Hypothalamus (tissue), 51 donors: ENCODE results near the gene EPHB1.
"Not testable (repeated sequence)": the region's sequence is repeated elsewhere in the genome, so short reads cannot be mapped to it uniquely, and the experiment has no call there.

ENCODE experiments used
- DNase-seq, 51 donors: peaks; one replicate each; lab custom pipeline; 2025; lab: John Stamatoyannopoulos, UW

Gene EPHB1

DNA sequence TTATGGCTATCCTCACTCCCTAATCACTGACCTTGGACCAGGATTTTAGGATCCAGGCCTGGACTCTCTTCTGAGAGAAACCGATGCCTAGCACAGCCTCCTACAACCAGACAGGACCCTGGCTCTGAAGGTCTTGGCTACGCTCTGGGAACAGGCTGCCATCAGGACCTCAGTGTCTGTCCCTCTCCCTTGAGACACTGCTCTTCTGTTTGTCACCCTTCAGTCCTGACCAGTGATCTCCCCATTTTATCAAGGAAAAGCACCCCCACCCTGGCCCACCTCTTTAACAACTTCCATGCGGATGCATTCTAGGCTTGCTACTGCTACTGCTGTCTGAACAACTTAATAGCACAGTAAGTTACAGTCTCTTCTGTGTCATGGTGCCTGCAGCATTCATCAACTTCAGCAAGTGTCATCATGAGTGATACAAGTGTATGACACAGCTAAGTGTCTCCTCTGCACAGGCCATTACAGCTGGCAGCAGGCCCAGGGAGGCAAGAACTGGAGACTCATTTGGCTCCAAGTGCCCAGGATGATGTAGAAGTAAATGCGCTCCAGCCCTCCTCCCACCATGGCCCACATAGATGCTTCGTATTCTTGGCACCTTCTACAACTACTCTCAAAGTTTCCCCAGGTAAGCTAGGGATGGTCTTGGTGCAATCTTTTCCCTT, 302.4 kb downstream of the EPHB1 start:
- no peak for DNase-seq

DNA sequence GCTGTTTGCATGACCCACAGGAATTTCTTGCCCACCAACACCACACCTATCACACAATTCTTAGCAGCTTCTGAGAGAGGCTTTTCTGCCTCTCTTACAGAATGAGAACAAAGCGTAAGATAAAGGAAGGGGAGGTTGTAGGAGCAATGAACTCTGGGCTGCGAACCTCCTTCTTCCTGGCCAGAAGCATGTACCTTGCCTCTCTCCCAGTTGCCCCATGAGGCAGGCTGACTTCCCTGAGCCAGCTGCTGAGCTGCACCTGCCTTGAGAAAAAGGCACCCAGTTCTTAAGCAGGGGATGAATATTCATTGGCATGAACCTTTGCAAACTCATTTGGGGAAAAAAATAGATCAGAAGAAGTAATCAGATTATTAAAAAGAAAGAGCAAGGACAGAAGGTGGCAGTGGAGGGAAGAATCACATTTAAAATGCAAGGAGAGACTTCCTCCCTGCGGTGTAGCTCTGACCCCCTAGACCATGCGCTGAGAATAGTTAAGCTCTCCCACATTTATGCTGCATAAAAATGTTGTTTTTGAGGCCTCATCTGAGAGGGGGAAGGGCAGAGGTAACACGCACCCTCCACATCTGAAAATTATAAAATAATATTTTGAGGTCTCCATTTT, 304.8 kb downstream of the EPHB1 start:
- peak in 1 of 51 donors; percentile 7 for DNase-seq

DNA sequence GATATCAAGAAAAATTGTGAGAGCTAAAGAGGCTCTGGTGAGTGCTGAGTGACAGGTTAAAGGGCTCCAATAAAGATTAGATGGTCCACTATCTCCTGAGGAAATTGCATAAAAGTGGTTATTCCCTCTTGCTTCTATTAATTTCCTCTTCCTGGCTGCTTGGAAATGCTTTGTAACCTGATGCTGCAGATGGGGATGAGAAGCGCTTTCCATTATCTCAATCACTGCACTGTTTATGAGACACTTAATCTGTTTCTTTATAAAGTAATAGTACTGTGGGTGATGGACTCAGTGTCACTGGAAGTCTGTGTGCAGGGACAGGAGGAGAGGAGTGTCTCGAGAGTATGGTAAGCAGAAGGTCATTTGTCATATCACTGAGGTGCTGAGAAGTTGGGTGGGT, 305.3 kb downstream of the EPHB1 start:
- no peak for DNase-seq

DNA sequence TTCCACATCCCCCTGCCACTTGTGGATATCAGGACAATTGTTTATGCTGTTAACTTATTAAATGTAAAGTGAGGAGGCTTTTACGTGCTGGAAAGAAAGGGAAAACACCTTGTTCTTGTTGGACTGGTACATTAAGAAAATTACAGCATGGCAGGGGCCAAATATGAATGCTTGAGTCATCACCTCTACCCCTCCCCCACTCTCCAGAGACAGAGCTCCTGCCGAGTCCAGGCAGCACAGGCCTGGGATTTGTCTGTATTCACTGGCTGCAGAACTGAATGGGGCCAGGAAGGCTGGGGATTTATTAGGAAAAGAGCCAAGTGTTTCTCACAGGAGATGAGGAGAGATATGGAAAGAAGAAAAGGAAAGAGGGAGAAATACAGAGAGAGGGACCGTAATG, 308.9 kb downstream of the EPHB1 start:
- DNase-seq, result no peak

DNA sequence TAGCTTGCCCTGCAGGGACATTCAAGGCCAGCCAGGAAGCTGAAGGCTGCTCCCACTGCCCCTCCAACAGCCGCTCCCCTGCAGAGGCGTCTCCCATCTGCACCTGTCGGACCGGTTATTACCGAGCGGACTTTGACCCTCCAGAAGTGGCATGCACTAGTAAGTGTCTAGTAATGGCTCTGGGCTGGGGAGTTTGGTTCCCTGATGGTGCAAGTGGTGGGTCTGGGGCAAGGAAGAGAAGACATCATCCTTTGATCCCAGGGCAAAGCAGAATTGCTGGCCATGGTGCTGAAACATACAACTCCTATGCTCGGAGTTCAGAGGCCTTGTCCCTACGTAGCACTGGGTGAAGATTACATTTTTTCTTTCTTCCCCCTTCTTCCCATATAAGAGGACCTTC, 311.4 kb downstream of the EPHB1 start:
- DNase-seq, result no peak

DNA sequence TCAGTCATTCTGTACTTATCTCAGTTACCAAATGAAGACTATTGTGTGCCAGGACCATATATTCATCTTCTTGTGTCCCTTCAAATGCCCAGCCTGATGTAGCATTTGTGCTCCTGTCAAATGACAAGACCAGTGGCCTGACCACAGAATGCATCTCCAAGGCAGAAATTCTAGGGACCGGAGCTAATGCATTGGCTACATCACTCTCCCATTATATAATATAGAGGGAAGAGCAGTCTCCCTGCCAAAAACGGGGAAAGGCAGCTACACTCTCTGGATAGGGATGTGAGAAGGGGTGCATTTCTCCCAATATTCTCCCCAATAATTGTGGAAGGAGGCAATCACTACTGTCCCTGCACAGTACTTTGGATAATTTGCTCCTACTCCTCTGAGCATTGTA, 312.0 kb downstream of the EPHB1 start:
- DNase-seq, result no peak

DNA sequence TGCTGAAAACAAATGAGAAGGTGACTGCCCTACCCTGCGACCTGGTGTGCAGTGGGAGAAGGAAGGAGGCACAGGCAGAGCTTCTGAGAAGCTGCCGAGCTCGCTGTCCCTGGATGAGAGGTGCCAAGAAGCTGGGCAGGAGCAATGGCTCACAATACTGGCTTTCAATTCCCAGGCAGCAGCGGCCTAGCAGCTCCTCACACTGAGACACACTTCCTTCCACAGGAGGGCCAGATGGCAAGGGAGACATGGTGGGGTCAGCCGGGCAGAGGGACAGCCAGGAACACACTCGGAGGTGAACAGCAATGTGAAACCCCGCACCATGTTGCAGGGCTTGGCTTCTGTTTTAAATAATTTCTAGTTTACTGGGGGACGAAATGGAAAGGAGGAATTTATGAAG, 314.6 kb downstream of the EPHB1 start:
- peak in 3 of 51 donors; percentile 1 to 18 (median 3) for DNase-seq

- DNase-seq, result not testable (repeated sequence)
These were observed 319.5 kb downstream of the EPHB1 start for GRCh38 chr3:135114551-135114950.

- no peak for DNase-seq
These were observed 322.9 kb downstream of the EPHB1 start for GRCh38 chr3:135117977-135118376.

GRCh38 chr3:135118792-135119191, 323.7 kb downstream of the EPHB1 start:
- no peak for DNase-seq

GRCh38 chr3:135125171-135125801, 330.2 kb downstream of the EPHB1 start:
- no peak for DNase-seq

GRCh38 chr3:135127946-135128470, 332.9 kb downstream of the EPHB1 start:
- DNase-seq, result no peak

- DNase-seq, result no peak
These were observed 333.8 kb downstream of the EPHB1 start for GRCh38 chr3:135128818-135129217.

DNA sequence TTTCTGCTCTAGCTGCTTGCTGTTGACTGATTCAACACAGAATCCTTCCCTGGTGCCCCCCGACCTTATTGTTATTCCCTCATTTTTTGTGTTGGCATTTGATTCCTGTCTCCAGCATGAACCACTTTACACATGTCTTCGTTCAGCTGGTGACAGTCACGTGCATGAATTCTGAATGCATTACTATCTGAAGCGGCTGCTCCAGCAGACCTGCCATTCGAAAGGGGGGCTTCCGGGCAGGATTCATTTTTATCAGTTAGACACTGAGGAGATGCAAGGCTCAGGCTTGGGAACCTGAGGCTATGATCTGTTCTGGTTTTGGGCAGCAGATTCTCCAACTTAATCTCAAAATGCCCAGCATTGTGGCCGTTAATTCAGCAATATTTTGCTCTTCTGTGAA, 336.2 kb downstream of the EPHB1 start:
- DNase-seq, result peak in 1 of 51 donors; percentile 17

GRCh38 chr3:135133905-135134683, 339.0 kb downstream of the EPHB1 start:
- DNase-seq, result no peak

- no peak for DNase-seq
These were observed 339.6 kb downstream of the EPHB1 start for GRCh38 chr3:135134684-135135075.

DNA sequence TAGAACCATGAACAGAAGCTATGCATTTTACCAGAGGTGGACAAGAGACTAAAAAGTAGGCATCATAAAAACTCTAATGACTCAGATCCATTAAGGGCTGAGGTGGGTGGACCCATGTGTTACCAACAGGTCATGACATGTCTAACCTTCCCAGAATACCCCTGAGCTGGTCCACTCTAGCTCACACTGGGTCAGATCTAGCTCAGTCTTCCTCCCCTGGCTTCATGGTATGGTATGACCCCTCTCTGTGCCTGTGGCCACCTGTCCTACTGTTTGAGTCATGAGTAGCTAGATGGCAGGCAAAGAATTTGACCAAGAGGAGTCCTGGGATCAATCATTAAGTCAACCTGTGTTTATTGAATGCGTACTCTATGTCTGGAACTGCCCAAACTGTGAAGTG, 340.4 kb downstream of the EPHB1 start:
- DNase-seq, result no peak

DNA sequence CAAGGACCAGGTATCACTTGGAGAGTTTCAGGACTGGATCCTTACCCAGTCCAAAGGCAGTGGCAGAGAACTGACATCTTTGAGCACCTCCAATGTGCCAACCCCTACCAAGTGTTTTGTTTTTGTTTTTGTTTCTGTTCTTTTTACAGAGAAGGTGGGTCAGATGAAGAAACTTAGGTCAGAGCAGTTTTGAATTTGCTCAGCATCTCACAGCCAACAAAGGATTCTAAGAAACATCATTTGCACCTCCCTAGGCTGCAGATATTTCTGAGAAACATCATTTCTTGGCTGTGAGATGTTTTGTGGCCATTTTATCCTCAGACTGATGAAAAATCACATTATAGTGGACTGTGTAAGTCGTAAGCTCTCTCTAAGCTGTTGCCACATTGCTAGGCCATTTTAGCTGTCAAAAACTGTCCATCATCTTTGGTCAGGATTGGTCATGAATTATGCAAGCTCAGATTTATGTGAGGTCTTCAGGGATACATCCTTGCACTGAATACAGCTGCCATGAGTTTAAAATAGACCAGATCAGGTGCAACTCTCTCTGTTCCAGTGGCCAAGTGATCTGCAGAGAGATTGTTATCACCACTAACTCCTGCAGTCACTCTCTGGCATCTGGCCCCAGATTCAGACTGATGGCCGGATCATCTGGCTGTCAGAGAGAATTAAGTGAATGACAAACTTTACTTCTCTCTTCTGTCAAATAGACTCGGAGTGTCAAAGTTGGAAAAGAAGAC, 341.5 kb downstream of the EPHB1 start:
- DNase-seq, result no peak

DNA sequence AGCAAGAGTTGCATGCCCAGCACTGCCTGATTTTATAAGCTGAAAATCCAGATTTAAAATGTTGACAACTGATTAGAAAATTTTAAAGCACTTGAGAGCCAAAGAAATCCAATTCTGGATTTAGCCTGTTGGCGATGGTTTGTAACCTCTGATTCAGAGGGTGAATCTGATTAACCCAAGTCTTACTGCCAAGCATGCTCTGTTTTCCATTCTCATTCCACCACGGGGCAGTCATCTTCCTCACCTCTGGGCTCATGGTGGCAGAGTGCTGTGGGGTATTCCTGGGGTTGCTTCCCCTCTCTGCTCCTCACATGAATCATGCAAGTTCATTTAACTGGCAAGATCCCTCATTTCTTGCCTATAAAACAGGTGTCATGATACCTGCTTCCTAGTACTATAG, 342.2 kb downstream of the EPHB1 start:
- DNase-seq, result no peak

- DNase-seq, result no peak
These were observed 343.7 kb downstream of the EPHB1 start for GRCh38 chr3:135138776-135139175.
